Activated naive CD4-positive, alpha-beta T cell treated with anti-CD3 and anti-CD28 coated beads for 36 hours (primary cell): ENCODE data around the gene DNAJC21. TPM values are rescaled to one million over a fixed set of nuclear protein-coding genes. Genes with fewer than 3 reads are reported as not detected.

Source experiments
- CTCF ChIA-PET: fragments of 350-600 bp; sonication (Branson Sonifier 250); formaldehyde crosslinking; loops from one replicate; lab custom pipeline; 2021; ENCODE audit warnings: antibody characterized with exemption; lab: Charles Lee
- DNase-seq: peaks from one replicate; pipeline ENCODE4 v3.0.0-alpha.2; 2020
- H3K27ac Mint-ChIP-seq: one replicate; pipeline ENCODE4 v1.8.0; 2021; ENCODE audit warnings: mild to moderate bottlenecking, mixed read lengths
- H3K27me3 Mint-ChIP-seq: one replicate; pipeline ENCODE4 v1.8.0; 2021; ENCODE audit warnings: low read depth, mixed read lengths
- H3K36me3 Mint-ChIP-seq: one replicate; pipeline ENCODE4 v1.8.0; 2021; ENCODE audit warnings: low read depth, mixed read lengths
- H3K4me1 Mint-ChIP-seq: one replicate; pipeline ENCODE4 v1.8.0; 2021; ENCODE audit warnings: low read depth, mixed read lengths
- H3K4me3 Mint-ChIP-seq: one replicate; pipeline ENCODE4 v1.8.0; 2021; ENCODE audit warnings: mild to moderate bottlenecking, moderate library complexity, mixed read lengths
- H3K9me3 Mint-ChIP-seq: one replicate; pipeline ENCODE4 v1.8.0; 2021; ENCODE audit warnings: mixed read lengths
- intact Hi-C: fragments of 100-400 bp; cut with micrococcal nuclease; formaldehyde crosslinking; loops from one replicate; pipeline ENCODE4 v1.15.1; 2023
- total RNA-seq, 2 experiments: library from RNA; stranded (reverse); gene quantifications; one replicate each; pipeline ENCODE4 v1.2.3, GENCODE V29; 2021

DNAJC21 gene
- 10 to 100 TPM; 59.1 to 62.1 TPM for total RNA-seq

DNA sequence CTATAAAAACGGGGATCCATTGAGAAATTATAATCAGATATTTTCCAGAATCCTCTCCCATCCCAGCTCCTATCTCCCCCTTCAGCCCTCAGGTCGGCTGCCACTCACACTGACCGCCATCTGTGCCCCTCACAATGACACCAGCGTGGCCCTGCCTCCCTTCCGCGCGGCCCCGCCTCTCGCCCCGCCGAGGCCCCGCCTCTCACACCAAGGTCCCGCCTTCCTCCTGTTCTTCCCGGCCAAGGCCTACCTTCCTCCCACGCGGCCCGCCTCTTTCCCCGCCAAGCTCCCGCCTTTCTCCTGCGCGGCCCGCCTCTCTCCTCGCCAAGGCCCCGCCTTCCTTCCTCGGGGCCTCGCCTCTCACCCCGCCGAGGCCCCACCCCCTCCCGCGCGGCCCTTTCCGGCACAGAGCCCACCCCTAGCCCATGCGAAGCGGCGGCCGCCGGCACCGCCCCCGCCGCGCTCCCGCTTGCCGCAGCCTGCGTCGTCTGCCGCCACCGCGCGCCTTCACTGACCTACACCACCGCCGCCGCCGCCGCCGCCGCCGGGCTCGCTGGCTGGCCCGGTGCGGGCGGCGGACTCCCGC, at the start of gene DNAJC21:
TSS of gene DNAJC21 (plus strand) at position 426 of the 586 bp plus-strand sequence. CDS start 261 bp downstream, outside the sequence.
- peak within 1 kb of the TSS; percentile 94 for H3K27ac Mint-ChIP-seq
- H3K4me1 Mint-ChIP-seq, result peaks cover 37% of the 10 kb centered on the region
- peak; percentile 99 for DNase-seq
- no peaks in the 10 kb centered on the region for H3K27me3 Mint-ChIP-seq
- peaks cover 27% of the 10 kb centered on the region for H3K36me3 Mint-ChIP-seq
- H3K4me3 Mint-ChIP-seq, result peak within 1 kb of the TSS; percentile 94
- CTCF ChIA-PET, result interaction anchor here (0.6 to 2.5 kb wide), 5 partner anchors 13 to 74 kb away, joined by 3 to 11 read pairs (median 3); partner anchors contain the start of genes BRIX1 and RAD1
- no peaks in the 10 kb centered on the region for H3K9me3 Mint-ChIP-seq
- intact Hi-C loops, result loop anchor here (1.0 to 10.0 kb wide), 11 partner anchors 14 to 1487 kb away; partner anchors contain the start of genes AMACR, BRIX1, IL7R and LMBRD2

DNA sequence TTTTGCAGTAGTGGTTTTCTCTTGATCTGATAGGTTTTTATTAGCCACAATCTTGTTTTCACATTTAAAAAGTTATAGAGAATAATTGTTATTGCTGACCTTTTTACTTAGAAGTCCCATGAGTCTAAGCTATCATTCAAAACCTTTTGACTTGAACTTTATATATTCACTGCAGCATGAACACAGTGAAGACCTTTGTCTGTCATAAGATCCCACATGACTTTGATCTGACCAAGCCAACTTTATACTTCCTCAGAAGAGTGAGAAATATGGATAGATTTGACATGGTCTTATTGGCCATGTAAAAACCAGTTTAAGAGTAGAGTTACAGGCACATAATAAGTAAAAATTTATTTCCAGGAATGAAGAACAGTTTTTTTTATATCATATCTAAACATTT, 48.1 kb upstream of the DNAJC21 start:
- Mint-ChIP-seq H3K9me3 (peaks cover under 1% of the 10 kb centered on the region), H3K4me3 (no peak overlapping the region), H3K27me3 (peaks cover 4% of the 10 kb centered on the region), H3K4me1 (no peaks in the 10 kb centered on the region), H3K27ac (no peak overlapping the region), H3K36me3 (no peaks in the 10 kb centered on the region)
- intact Hi-C loops, result no loop called here
- CTCF ChIA-PET, result interaction anchor here (0.6 to 1.2 kb wide), 3 partner anchors 16 to 358 kb away, joined by 3 to 5 read pairs (median 4); no protein-coding TSS in a partner anchor
- DNase-seq, result no peak

DNA sequence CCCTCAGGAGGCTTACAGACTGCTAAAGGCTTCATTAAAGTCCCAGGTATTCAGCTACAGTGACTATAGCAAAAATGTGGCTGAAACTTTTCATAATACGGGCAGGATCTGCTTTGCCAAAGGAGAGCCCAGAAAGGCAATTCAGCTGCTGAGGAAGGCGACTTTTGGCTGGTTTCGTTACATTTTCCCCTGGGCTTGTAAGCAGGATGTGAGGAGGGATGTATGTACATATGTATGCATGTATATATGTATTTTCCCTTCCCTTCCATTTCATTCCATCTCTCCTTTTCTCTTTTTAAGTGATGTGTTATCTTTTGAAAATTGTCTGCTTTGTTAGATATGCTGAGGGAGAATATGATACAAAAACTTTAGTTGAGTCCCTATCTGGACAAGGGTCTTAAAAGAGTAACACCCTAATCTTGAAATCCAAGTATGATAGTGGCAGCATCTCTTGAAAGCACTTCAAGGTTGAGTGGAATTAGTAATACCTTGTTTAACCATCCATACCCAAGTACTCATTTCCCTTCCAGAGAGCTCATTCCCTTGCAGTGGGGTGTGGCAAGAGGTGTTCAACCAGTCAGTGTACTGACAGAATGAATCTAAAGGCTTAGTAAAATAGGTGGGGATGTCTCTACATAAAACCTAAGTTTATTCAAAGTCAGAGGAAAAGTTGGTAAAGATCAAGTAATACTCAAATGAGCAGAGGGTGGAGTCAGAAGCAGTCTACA, 42.8 kb upstream of the DNAJC21 start:
- H3K4me1 Mint-ChIP-seq, result no peaks in the 10 kb centered on the region
- no peak overlapping the region for H3K27ac Mint-ChIP-seq
- DNase-seq, result no peak
- H3K9me3 Mint-ChIP-seq, result no peaks in the 10 kb centered on the region
- intact Hi-C loops, result no loop called here
- H3K36me3 Mint-ChIP-seq, result no peaks in the 10 kb centered on the region
- H3K27me3 Mint-ChIP-seq, result peaks cover 2% of the 10 kb centered on the region
- H3K4me3 Mint-ChIP-seq, result no peak overlapping the region
- CTCF ChIA-PET, result interaction anchor here (1.5 kb wide), 1 partner anchor 10 kb away, joined by 3 read pairs; no protein-coding TSS in a partner anchor

DNA sequence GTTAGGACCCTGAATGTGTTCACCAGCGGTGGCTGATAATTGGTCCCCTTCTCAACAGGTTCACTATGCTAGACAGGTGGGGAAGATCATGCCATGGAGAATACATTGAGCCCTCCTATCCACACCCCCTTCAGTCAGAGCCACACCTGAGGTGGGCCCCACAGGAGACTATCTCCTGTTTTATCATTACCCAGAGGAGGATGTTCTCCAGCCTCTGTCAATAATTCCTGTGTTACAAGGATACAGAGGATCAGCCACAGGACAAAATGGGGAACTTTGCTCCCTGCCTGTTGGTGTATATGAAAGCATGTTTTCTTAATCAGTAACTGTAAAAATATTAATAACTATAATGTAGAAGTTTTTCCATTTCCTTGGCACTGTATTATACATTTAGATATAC, 40.0 kb upstream of the DNAJC21 start:
- Mint-ChIP-seq H3K9me3 (no peaks in the 10 kb centered on the region), H3K27ac (no peak overlapping the region), H3K4me3 (no peak overlapping the region), H3K4me1 (no peaks in the 10 kb centered on the region), H3K36me3 (no peaks in the 10 kb centered on the region), H3K27me3 (peaks cover 2% of the 10 kb centered on the region)
- DNase-seq, result no peak
- CTCF ChIA-PET, result interaction anchor here (2.0 kb wide), 1 partner anchor 9 kb away, joined by 5 read pairs; no protein-coding TSS in a partner anchor
- intact Hi-C loops, result no loop called here

GRCh38 chr5:34891981-34892380, 37.4 kb upstream of the DNAJC21 start:
- Mint-ChIP-seq H3K27ac (no peak overlapping the region), H3K4me1 (no peaks in the 10 kb centered on the region), H3K36me3 (peaks cover 3% of the 10 kb centered on the region), H3K27me3 (no peaks in the 10 kb centered on the region), H3K4me3 (no peak overlapping the region), H3K9me3 (no peaks in the 10 kb centered on the region)
- CTCF ChIA-PET, result no interaction called here
- no peak for DNase-seq
- intact Hi-C loops, result loop anchor here (10.0 kb wide), 1 partner anchor 237 kb away; the partner anchor contains the start of gene RAI14

- Mint-ChIP-seq H3K4me1 (no peaks in the 10 kb centered on the region), H3K4me3 (no peak overlapping the region), H3K27me3 (no peaks in the 10 kb centered on the region), H3K27ac (no peak overlapping the region), H3K9me3 (no peaks in the 10 kb centered on the region), H3K36me3 (peaks cover 3% of the 10 kb centered on the region)
- CTCF ChIA-PET, result interaction anchor here (1.2 kb wide), 1 partner anchor 10 kb away, joined by 3 read pairs; no protein-coding TSS in a partner anchor
- intact Hi-C loops, result loop anchor here (10.0 kb wide), 1 partner anchor 238 kb away; the partner anchor contains the start of gene RAI14
- no peak for DNase-seq
Observed at GRCh38 chr5:34892414-34892813, 36.9 kb upstream of the DNAJC21 start.

DNA sequence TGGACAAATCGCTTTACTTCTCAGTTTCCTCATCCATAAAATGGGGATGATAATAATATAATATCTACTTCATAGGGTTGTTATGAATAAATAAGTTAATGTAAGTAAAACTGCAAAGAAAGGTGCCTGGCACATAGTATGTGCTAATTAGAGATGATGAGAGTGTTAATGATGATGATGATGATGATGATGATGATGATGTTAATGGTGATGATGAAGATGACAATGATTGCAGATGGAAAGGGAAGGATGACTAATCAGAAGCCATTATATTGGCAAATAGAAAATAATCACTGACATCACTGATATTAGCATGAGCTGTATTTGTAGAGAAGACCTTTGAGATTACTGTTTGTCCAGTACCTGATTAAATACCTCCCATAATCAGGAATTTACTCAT, 34.6 kb upstream of the DNAJC21 start:
- H3K4me1 Mint-ChIP-seq, result no peaks in the 10 kb centered on the region
- DNase-seq, result no peak
- no peak overlapping the region for H3K27ac Mint-ChIP-seq
- intact Hi-C loops, result loop anchor here (5.0 to 10.0 kb wide), 3 partner anchors 108 to 357 kb away; partner anchors contain the start of gene RAI14
- H3K9me3 Mint-ChIP-seq, result no peaks in the 10 kb centered on the region
- CTCF ChIA-PET, result interaction anchor here (5.0 kb wide), 1 partner anchor 371 kb away, joined by 37 read pairs; no protein-coding TSS in a partner anchor
- H3K36me3 Mint-ChIP-seq, result peaks cover 3% of the 10 kb centered on the region
- no peak overlapping the region for H3K4me3 Mint-ChIP-seq
- H3K27me3 Mint-ChIP-seq, result no peaks in the 10 kb centered on the region

DNA sequence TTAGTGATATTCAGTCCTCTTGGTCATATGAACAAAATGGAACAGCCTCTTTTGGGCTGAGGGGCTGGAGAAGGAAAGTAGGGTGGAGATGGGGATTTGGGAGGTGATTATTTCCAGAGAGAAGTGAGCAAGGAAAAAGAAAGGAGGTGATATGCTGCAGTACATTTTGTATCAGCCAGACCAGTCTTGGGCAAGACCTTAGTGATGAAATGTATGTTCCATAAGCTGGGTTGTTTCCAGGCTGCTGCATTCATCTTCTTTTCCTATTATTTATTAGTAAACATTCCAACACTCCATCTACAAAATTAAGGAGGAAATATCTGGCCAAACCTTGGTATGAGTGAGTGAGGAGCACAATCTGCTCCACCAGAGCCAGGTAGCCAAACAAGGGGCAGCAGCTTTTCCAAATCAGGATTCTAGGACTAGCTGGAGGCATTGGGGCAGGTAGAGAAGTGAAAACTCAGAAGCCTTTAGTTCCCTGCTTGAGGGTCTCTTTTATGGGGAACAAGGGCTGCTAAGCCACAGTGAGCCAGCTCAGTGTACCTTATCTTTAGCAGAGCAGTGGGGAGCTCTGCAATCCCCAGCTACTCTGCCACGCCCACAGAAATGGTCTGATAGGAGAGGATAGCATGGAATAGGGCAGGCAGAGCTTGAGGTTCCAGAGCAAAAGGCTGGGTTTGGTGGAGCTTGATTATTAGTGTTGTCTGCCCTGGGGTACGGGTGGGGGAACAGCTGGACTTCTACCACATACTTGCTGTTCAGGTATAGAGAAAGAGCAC, 33.5 kb upstream of the DNAJC21 start:
- Mint-ChIP-seq H3K9me3 (no peaks in the 10 kb centered on the region), H3K36me3 (peaks cover 3% of the 10 kb centered on the region)
- CTCF ChIA-PET, result interaction anchor here (0.6 to 5.0 kb wide), 4 partner anchors 10 to 372 kb away, joined by 3 to 37 read pairs (median 4); no protein-coding TSS in a partner anchor

GRCh38 chr5:34897646-34898045, 31.7 kb upstream of the DNAJC21 start:
- no peak for DNase-seq
- Mint-ChIP-seq H3K27ac (no peak overlapping the region), H3K4me1 (no peaks in the 10 kb centered on the region), H3K36me3 (peaks cover 3% of the 10 kb centered on the region), H3K4me3 (no peak overlapping the region), H3K9me3 (no peaks in the 10 kb centered on the region), H3K27me3 (no peaks in the 10 kb centered on the region)
- CTCF ChIA-PET, result interaction anchor here (0.6 to 5.0 kb wide), 22 partner anchors 8 to 422 kb away, joined by 3 to 37 read pairs (median 4); partner anchors contain the start of gene DNAJC21
- intact Hi-C loops, result loop anchor here (1.0 to 10.0 kb wide), 7 partner anchors 58 to 423 kb away; partner anchors contain the start of genes RAI14 and TTC23L

More for the DNA sequence above, 33.5 kb upstream of the DNAJC21 start:
- DNase-seq, result no peak
- Mint-ChIP-seq H3K4me3 (no peak overlapping the region), H3K4me1 (no peaks in the 10 kb centered on the region), H3K27me3 (no peaks in the 10 kb centered on the region), H3K27ac (no peak overlapping the region)
- intact Hi-C loops, result loop anchor here (5.0 to 10.0 kb wide), 3 partner anchors 106 to 359 kb away; partner anchors contain the start of gene RAI14

DNA sequence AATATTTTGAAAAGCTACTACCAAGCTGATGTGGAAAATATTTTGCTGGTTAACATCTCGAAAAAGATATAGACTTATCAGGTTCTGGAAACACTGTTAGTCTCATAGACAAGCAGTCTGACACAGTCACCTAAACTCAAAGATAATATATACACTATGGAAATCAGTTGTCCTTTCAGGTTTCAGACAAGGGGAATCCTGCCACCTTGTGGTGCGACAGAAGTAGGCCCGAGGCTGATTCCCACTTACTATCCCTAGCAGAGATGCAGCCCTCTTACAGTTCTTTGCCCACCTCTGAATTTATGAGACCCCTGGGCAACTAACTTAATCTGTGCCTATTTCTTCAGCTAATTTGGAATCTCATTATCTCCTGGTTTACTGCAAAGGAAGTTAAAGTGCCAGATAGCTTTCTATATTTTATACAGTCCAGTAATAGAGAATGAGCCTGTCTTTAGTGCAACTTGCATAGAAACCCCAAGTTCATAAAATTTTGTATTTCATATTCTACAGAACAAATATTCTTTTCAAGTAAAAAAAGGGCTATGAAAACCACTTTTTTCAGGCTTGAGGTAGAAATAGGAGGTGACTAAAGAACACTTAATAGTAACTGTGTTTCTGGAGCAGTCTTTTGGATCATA, 31.0 kb upstream of the DNAJC21 start:
- DNase-seq, result peak; percentile 77
- Mint-ChIP-seq H3K27me3 (no peaks in the 10 kb centered on the region), H3K36me3 (peaks cover 5% of the 10 kb centered on the region), H3K9me3 (no peaks in the 10 kb centered on the region), H3K27ac (no peak overlapping the region), H3K4me1 (no peaks in the 10 kb centered on the region), H3K4me3 (no peak overlapping the region)
- CTCF ChIA-PET, result interaction anchor here (0.6 to 5.0 kb wide), 30 partner anchors 9 to 925 kb away, joined by 3 to 37 read pairs (median 3); partner anchors contain the start of genes BRIX1, DNAJC21 and RAD1
- intact Hi-C loops, result loop anchor here (1.0 to 10.0 kb wide), 7 partner anchors 59 to 424 kb away; partner anchors contain the start of genes RAI14 and TTC23L

GRCh38 chr5:34899066-34899465, 30.3 kb upstream of the DNAJC21 start:
- H3K9me3 Mint-ChIP-seq, result no peaks in the 10 kb centered on the region
- intact Hi-C loops, result loop anchor here (5.0 to 10.0 kb wide), 3 partner anchors 103 to 362 kb away; partner anchors contain the start of gene RAI14
- no peaks in the 10 kb centered on the region for H3K27me3 Mint-ChIP-seq
- no peaks in the 10 kb centered on the region for H3K4me1 Mint-ChIP-seq
- no peak overlapping the region for H3K4me3 Mint-ChIP-seq
- DNase-seq, result no peak
- CTCF ChIA-PET, result interaction anchor here (0.7 to 5.0 kb wide), 17 partner anchors 10 to 924 kb away, joined by 3 to 37 read pairs (median 3); partner anchors contain the start of genes BRIX1 and RAD1
- H3K27ac Mint-ChIP-seq, result no peak overlapping the region
- H3K36me3 Mint-ChIP-seq, result peaks cover 9% of the 10 kb centered on the region
